Epithelial cell of esophagus (primary cell): ENCODE results near the gene IL27RA.
"Not testable (repeated sequence)": the region's sequence is repeated elsewhere in the genome, so short reads cannot be mapped to it uniquely, and the experiment has no call there.

Experiments used
- DNase-seq: peaks from one replicate; pipeline ENCODE4 v3.0.0; 2010; ENCODE audit warnings: low read depth
- H3K4me3 ChIP-seq: 2 replicates; pipeline ENCODE4 v1.5.1; 2011; ENCODE audit warnings: mild to moderate bottlenecking, low read length, control low read depth
- TF ChIP-seq, protein P1 (sequence below): IDR thresholded peaks from 2 replicates; pipeline ENCODE4 v1.5.1; 2011; ENCODE audit warnings: low read depth, mild to moderate bottlenecking, low read length, control low read depth, inconsistent platforms; ENCODE audit not compliant: insufficient read depth; ENCODE audit errors: missing control alignments

IL27RA gene

DNA sequence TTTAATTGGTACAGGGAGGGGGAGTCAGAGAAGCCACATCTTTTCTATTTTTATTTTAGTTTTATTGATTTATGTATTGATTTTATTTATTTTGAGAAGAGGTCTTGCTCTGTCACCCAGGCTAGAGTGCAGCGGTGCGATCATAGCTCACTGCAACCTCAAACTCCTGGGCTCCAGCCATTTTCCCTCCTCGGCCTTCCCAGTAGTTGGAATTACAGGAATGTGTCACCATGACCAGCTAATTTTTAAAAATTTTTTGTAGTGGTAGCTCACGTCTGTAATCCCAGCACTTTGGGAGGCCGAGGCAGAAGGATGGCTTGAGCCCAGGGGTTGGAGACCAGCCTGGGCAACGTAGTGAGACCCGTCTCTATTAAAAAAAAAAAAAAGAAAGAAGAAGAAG, 4.1 kb downstream of the IL27RA start:
- TF ChIP-seq, protein P1, sequence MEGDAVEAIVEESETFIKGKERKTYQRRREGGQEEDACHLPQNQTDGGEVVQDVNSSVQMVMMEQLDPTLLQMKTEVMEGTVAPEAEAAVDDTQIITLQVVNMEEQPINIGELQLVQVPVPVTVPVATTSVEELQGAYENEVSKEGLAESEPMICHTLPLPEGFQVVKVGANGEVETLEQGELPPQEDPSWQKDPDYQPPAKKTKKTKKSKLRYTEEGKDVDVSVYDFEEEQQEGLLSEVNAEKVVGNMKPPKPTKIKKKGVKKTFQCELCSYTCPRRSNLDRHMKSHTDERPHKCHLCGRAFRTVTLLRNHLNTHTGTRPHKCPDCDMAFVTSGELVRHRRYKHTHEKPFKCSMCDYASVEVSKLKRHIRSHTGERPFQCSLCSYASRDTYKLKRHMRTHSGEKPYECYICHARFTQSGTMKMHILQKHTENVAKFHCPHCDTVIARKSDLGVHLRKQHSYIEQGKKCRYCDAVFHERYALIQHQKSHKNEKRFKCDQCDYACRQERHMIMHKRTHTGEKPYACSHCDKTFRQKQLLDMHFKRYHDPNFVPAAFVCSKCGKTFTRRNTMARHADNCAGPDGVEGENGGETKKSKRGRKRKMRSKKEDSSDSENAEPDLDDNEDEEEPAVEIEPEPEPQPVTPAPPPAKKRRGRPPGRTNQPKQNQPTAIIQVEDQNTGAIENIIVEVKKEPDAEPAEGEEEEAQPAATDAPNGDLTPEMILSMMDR = no peak
- DNase-seq = no peak
- no peak overlapping the region for H3K4me3 ChIP-seq

DNA sequence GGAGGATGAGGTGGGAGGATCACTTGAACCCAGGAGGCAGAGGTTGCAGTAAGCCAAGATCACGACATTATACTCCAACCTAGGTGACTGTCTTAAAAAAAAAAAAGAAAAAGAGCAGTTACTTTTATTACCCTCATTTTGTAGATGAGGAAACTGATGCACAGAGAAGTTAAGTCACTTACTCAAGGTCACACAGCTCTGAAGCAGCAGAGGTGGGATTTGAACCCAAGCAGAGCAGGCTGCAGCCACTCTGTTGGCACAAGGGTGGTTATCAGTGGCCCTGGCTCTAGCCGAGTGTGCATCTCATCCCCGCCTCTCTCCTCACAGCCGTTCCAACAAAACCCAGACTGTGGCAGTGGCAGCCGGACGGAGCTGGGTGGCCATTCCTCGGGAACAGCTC, 7.6 kb downstream of the IL27RA start:
- no peak for DNase-seq
- no peak overlapping the region for H3K4me3 ChIP-seq
- TF ChIP-seq, protein P1 = no peak

DNA sequence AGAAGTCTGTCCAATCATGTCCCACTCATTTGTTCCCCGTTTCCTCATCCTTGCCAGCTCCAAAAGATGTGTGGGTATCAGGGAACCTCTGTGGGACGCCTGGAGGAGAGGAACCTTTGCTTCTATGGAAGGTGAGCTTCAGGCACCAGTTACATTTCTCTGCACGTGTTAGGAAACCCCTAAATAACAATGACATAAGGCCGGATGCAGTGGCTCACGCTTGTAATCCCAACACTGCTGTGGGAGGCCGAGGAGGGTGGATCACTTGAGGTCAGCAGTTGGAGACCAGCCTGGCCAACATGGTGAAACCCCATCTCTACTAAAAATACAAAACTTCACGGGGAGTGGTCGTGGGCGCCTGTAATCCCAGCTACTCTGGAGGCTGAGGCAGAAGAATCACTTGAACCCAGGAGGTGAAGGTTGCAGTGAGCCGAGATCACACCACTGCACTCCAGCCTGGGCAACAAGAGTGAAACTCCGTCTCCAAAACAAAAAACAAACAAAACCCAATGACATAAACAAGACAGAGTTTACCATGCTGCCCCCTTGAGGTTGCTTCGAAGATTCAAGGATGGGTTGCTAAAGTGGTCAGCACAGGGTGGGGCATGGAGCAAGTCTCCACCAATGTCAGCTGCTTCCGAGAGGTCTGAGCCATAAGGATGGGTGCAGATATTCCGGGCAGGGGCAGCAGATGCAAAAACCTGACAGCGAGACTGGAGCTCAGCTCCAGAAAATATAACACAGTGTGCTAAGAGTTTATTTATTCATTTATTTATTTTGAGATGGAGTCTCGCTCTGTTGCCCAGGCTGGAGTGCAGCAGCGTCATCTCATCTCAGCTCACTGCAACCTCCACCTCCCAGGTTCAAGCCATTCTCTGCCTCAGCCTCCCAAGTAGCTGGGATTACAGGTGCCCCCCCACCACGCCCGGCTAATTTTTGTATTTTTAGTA, 11.4 kb downstream of the IL27RA start:
- DNase-seq = peak; percentile 71
- H3K4me3 ChIP-seq = not testable (repeated sequence)
- TF ChIP-seq, protein P1 = peak; percentile 59

DNA sequence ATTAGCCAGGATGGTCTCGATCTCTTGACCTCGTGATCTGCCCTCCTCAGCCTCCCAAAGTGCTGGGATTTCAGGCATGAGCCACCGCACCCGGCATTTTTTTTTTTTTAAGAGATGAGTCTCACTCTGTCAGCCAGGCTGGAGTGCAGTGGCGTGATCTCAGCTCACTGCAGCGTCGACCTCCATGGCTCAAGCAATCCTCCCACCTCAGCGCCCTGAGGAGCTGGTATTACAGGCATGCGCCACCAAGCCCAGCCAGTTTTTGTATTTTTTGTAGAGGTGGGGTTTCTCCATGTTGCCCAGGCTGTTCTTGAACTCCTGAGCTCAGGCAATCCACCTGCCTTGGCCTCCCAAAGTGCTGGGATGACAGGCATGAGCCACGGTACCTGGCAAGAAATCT, 16.3 kb downstream of the IL27RA start:
- not testable (repeated sequence) for H3K4me3 ChIP-seq, DNase-seq

DNA sequence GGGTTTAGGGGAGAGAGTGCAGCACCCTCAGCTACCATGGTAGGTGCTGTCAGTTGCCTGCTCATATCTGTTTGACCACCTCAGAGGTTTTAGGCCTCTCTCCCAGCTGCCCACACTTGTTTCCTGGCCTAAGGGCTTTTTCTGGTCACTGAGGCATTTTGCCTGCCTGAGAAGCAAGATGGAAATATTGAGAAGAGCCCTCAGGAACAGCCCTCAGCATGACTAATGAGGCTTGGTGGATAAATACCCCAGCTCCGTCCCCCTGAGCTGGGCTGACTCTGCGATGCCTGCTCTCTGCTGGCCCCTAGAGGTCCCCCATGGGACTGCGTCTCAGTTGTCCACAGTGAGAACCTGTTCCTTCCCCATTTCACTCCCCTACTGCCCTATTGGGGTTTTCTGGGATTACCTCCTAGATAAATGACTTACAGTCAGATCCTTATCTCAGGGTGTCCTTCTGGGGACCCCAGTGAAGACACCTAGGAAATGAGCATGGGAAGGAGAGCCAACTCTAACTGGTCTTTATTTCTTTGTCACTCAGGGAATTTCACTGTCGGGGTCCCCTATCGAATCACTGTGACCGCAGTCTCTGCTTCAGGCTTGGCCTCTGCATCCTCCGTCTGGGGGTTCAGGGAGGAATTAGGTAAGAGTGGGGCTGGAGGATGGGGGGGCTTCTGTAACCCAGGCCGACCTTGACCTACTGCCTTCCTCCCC, 17.0 kb downstream of the IL27RA start:
- DNase-seq = peak; percentile 25
- H3K4me3 ChIP-seq = no peak overlapping the region
- TF ChIP-seq, protein P1 = peak; percentile 83

DNA sequence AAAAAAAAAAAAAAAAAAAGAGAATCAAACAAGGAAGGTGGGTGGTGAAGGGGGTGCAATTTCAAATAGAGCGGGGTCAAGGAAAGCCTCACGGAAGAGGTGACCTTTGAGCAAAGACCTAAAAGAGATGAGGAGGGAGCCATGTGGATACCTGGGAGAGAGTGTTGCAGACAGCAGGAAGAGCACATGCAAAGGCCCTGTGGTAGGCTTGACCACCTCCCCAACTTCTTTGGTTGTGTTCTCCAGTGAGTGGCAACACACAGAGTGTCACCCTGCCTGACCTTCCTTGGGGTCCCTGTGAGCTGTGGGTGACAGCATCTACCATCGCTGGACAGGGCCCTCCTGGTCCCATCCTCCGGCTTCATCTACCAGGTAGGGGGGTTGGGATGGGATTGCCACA, 18.9 kb downstream of the IL27RA start:
- TF ChIP-seq, protein P1 = no peak
- DNase-seq = no peak

DNA sequence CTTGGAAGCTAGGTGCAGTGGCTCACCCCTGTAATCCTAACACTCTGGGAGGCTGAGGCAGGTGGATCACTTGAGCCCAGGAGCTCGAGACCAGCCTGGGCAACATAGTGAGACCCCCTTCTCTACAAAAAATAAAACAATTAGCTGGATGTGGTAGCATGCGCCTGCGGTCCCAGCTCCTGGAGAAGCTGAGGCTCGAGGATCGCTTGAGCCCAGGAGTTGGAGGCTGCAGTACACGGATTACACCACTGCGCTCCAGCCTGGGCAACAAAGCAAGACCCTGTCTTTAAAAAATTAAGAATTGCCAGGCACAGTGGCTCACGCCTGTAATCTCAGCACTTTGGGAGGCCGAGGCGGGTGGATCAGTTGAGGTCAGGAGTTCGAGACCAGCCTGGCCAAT, 19.4 kb downstream of the IL27RA start:
- not testable (repeated sequence) for H3K4me3 ChIP-seq, DNase-seq

More for the DNA sequence above, 18.9 kb downstream of the IL27RA start:
- no peak overlapping the region for H3K4me3 ChIP-seq
